Measurements from ENCODE around the gene ETV3. TPM values are rescaled to one million over a fixed set of nuclear protein-coding genes. Genes with fewer than 3 reads are reported as not detected.
"Not testable (repeated sequence)": the region's sequence is repeated elsewhere in the genome, so short reads cannot be mapped to it uniquely, and the experiment has no call there.

The ETV3 gene
- total RNA-seq, 2 donors from 2014 or later, result 11.8 to 31.7 TPM

DNA sequence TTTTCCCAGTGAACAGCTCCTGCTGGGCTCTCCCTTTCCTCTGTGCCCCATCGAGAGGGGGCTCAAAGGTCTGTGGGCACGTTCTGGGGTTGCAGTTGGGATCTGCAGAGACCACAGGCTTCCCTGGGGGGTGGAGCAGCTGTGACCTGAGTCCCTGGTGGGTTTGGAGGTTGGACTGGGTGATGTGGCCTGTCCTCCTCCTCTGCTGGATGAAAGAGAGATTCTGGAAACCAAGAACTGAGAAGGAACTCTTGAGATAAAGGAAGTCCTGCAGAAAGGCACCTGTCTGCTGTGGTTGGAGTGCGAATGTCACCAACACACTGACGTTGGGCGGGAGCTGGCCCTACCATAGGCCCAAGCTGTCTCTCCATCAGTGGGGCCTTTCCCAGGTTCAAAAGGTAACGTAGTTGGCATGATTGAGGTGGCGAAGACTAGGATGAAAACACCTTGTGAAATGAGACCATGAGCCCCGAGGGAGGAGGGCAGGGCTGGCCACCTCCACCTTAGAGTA lies 35.8 kb upstream of the ETV3 start:
- DNase-seq (ENCODE audit: low spot score) (no peak), ATAC-seq (ENCODE audit: insufficient number of reproducible peaks, low FRiP score, low read depth) (no peak)
- no peak overlapping the region for H3K4me3 ChIP-seq
- H3K27ac ChIP-seq, result no peak overlapping the region
- no peaks in the 10 kb centered on the region for H3K4me1 ChIP-seq (ENCODE audit: control insufficient read depth in 1 of 2, low read depth in 2 of 2)
- H3K27me3 ChIP-seq (replicated peaks; ENCODE audit: insufficient read depth), result no peaks in the 10 kb centered on the region
- H3K36me3 ChIP-seq, result no peaks in the 10 kb centered on the region
- TF ChIP-seq, protein P1, sequence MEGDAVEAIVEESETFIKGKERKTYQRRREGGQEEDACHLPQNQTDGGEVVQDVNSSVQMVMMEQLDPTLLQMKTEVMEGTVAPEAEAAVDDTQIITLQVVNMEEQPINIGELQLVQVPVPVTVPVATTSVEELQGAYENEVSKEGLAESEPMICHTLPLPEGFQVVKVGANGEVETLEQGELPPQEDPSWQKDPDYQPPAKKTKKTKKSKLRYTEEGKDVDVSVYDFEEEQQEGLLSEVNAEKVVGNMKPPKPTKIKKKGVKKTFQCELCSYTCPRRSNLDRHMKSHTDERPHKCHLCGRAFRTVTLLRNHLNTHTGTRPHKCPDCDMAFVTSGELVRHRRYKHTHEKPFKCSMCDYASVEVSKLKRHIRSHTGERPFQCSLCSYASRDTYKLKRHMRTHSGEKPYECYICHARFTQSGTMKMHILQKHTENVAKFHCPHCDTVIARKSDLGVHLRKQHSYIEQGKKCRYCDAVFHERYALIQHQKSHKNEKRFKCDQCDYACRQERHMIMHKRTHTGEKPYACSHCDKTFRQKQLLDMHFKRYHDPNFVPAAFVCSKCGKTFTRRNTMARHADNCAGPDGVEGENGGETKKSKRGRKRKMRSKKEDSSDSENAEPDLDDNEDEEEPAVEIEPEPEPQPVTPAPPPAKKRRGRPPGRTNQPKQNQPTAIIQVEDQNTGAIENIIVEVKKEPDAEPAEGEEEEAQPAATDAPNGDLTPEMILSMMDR (IDR thresholded peaks at IDR 0.05), result no peak
- no peaks in the 10 kb centered on the region for H3K9me3 ChIP-seq

DNA sequence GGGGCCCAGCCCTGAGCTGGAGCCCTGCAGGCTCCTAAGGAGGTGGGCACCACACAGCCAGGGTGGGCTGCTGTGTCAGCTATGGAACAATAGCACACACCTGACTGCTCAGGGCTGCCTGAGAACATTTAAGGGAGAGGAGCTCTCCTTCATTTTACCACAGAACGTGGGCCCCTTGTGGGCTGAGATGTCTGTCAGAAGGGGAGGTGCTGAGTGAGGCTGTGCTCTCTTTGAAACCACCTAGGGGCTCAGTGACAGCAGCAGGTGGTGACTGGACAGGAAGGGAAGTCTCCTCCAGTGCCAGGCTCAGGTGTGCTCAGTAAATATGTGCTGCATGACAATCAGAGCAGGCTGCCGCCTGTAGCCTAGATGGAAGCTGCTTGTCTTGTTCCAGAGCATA lies 35.0 kb upstream of the ETV3 start:
- not testable (repeated sequence) for H3K36me3 ChIP-seq; ATAC-seq (ENCODE audit: insufficient number of reproducible peaks, low FRiP score, low read depth); H3K27ac ChIP-seq; DNase-seq (ENCODE audit: low spot score); H3K4me3 ChIP-seq; H3K4me1 ChIP-seq (ENCODE audit: control insufficient read depth in 1 of 2, low read depth in 2 of 2); H3K27me3 ChIP-seq (replicated peaks; ENCODE audit: insufficient read depth); H3K9me3 ChIP-seq

DNA sequence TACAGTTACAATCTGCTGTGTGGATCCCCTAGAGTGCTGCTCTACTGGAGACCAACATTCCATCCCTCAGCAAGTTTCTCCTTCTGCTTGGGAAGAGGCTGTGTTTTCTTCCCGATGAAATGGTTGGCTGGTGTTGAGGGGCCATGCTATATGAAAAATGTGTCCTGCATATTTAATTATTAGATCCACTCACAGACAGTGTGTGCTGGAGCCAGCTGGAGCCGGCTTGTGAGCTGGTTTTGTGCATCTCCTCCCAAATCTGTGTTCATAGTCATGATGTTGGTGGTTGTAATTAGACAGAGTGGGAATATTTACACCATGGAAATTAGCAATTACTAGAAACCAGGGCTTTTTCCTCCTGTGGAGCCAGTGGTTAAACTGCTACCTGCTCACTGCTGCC lies 34.4 kb upstream of the ETV3 start:
- H3K4me1 ChIP-seq (ENCODE audit: control insufficient read depth in 1 of 2, low read depth in 2 of 2); ATAC-seq (ENCODE audit: insufficient number of reproducible peaks, low FRiP score, low read depth); H3K4me3 ChIP-seq; H3K27me3 ChIP-seq (replicated peaks; ENCODE audit: insufficient read depth); DNase-seq (ENCODE audit: low spot score); H3K9me3 ChIP-seq; H3K27ac ChIP-seq; H3K36me3 ChIP-seq: not testable (repeated sequence)

DNA sequence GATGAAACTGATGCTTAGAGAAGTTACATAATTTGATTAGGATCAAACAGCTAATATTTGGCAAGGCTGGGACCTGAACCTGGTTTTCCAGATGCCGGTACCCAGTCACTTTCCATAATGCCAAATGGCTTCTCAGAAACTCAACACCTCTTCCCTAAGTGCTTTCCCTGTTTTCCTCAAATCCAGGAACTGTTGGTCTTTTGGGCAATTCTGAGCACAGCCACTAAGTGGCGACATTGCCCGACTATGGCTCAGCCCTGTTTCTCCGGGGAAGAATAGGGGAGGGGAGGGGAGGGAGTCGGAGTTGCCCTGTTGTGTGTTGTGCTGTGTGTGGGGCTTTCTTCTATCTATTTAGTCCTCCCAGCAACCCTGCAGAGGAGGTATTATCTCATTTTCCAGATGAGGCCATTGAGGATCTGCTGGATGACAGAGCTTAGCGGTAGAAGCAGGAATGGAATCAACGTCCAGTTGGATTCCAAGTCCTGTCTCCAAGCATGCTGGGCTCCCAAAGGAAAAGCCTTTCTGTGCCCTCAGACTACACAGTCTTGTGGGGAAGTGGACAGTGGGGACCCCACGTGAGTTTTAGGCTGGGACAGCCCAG lies 33.8 kb upstream of the ETV3 start:
- H3K27me3 ChIP-seq (replicated peaks; ENCODE audit: insufficient read depth); H3K36me3 ChIP-seq; DNase-seq (ENCODE audit: low spot score); ATAC-seq (ENCODE audit: insufficient number of reproducible peaks, low FRiP score, low read depth); H3K4me1 ChIP-seq (ENCODE audit: control insufficient read depth in 1 of 2, low read depth in 2 of 2); H3K27ac ChIP-seq; H3K4me3 ChIP-seq; H3K9me3 ChIP-seq: not testable (repeated sequence)

DNA sequence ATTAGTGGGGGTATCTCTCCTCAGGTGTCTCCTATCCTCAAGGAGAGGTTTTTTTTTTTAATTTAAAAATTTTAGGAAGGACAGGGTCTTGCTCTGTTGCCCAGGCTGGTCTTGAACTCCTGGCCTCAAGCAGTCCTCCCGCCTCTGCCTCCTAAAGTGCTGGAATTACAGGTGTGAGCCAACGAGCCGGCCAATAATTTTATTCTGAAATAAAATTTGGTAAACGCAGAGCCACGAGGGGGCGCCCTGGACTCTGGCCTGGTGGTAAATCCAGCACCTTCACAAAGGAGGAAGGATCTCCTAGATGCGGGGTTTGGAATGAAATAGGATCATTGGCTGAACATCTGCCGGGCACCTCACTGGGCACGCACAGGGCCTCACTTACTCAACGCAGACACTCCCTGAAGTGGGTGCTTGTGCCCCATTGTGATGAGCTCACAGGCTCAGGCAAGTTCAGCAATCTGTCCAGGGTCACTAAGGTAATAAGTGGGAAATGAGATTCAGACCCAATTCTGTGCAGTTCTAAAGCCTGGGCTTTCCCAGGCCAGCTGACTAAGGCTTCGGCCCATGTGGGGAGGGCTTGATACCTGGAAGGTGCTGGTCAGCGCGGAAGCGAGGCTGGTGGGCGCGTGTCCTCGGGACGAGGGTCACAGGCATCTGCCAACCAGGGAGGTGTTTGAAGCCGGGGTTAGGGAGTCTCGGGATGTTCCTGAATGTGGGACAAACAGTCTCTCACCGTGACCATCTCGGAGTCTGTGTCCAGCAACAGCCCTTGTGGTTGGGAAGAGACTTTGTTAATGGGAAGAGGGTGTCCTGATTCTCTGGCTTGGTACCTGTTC lies 32.7 kb upstream of the ETV3 start:
- TF ChIP-seq, protein P1 (IDR thresholded peaks at IDR 0.05), result no peak
- no peaks in the 10 kb centered on the region for H3K9me3 ChIP-seq
- no peaks in the 10 kb centered on the region for H3K4me1 ChIP-seq (ENCODE audit: control insufficient read depth in 1 of 2, low read depth in 2 of 2)
- no peak overlapping the region for H3K27ac ChIP-seq
- no peaks in the 10 kb centered on the region for H3K27me3 ChIP-seq (replicated peaks; ENCODE audit: insufficient read depth)
- DNase-seq (ENCODE audit: low spot score) (no peak), ATAC-seq (ENCODE audit: insufficient number of reproducible peaks, low FRiP score, low read depth) (no peak)
- no peaks in the 10 kb centered on the region for H3K36me3 ChIP-seq
- H3K4me3 ChIP-seq, result no peak overlapping the region

DNA sequence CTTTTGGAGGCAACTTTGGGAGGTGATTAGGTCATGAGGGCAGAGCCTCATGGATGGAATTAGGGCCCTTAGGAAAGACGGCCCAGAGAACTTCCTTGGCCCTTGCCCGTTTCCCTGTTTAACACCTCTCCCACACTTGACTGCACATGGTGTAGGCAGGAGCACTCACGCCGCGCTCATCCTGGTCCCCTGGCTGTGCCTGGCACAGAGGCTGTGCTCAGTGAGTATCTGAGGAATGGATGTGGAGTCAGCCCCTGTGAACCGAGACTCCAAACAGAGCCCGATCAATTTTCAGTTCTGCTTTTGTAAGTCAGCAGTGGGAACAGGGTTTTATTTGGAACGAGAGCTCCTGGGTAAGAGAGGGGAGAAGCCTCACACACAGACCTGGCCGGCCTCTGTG lies 29.8 kb upstream of the ETV3 start:
- H3K27ac ChIP-seq, result no peak overlapping the region
- DNase-seq (ENCODE audit: low spot score) (no peak), ATAC-seq (ENCODE audit: insufficient number of reproducible peaks, low FRiP score, low read depth) (no peak)
- no peak overlapping the region for H3K4me3 ChIP-seq
- no peaks in the 10 kb centered on the region for H3K9me3 ChIP-seq
- TF ChIP-seq, protein P1 (IDR thresholded peaks at IDR 0.05), result no peak
- H3K27me3 ChIP-seq (replicated peaks; ENCODE audit: insufficient read depth), result no peaks in the 10 kb centered on the region
- no peaks in the 10 kb centered on the region for H3K36me3 ChIP-seq
- H3K4me1 ChIP-seq (ENCODE audit: control insufficient read depth in 1 of 2, low read depth in 2 of 2), result no peaks in the 10 kb centered on the region
